MCF 10A (cell line): ENCODE data around the gene VIT. TPM values are rescaled to one million over a fixed set of nuclear protein-coding genes. Genes with fewer than 3 reads are reported as not detected.
A peak's percentile ranks its signal among the peaks of the same experiment; 100 is the strongest.

Source experiments
- BruUV-seq: library from RNA; stranded (reverse); fragments of 400-500 nt; replicated peaks from 2 replicates; lab custom pipeline; 2021; lab: Mats Ljungman, UMichigan
- CTCF ChIA-PET: fragments of 300-600 bp; sonication (Branson Sonifier 250); formaldehyde crosslinking; extraction: SDS; loops from one replicate; lab custom pipeline; 2021; ENCODE audit warnings: antibody characterized with exemption, inconsistent platforms; lab: Yijun Ruan, JAX
- POLR2A ChIA-PET: fragments of 300-600, 350-650 bp; sonication (Branson Sonifier 250); formaldehyde crosslinking; extraction: SDS; loops from one replicate; lab custom pipeline; 2020; ENCODE audit warnings: antibody characterized with exemption, inconsistent platforms; lab: Yijun Ruan, JAX
- DNase-seq: peaks from one replicate; pipeline ENCODE4 v3.0.0-alpha.2; 2018; ENCODE audit not compliant: unreplicated experiment
- H3K27ac Mint-ChIP-seq: one replicate; pipeline ENCODE4 v1.8.0; 2022; ENCODE audit warnings: mild to moderate bottlenecking, low read depth, mixed read lengths; ENCODE audit not compliant: unreplicated experiment
- H3K27me3 Mint-ChIP-seq: one replicate; pipeline ENCODE4 v1.8.0; 2022; ENCODE audit warnings: mixed read lengths; ENCODE audit not compliant: insufficient read depth, unreplicated experiment
- H3K36me3 Mint-ChIP-seq: one replicate; pipeline ENCODE4 v1.8.0; 2022; ENCODE audit warnings: mild to moderate bottlenecking, moderate library complexity, mixed read lengths; ENCODE audit not compliant: insufficient read depth, unreplicated experiment
- H3K4me1 Mint-ChIP-seq: one replicate; pipeline ENCODE4 v1.8.0; 2022; ENCODE audit warnings: mixed read lengths; ENCODE audit not compliant: insufficient read depth, unreplicated experiment
- H3K4me3 Mint-ChIP-seq: one replicate; pipeline ENCODE4 v1.8.0; 2022; ENCODE audit warnings: mild to moderate bottlenecking, moderate library complexity, mixed read lengths; ENCODE audit not compliant: unreplicated experiment
- H3K9me3 Mint-ChIP-seq: one replicate; pipeline ENCODE4 v1.8.0; 2022; ENCODE audit warnings: mixed read lengths; ENCODE audit not compliant: unreplicated experiment
- intact Hi-C: fragments of 100-400 bp; cut with micrococcal nuclease; formaldehyde crosslinking; loops from 2 replicates; pipeline ENCODE4 v1.14.1; 2022
- total RNA-seq: library from RNA; stranded (reverse); gene quantifications from 2 replicates; pipeline ENCODE4 v1.2.3, GENCODE V29; 2022
- TF ChIP-seq, protein P1 (sequence below): fragments of 200-600 bp; IDR thresholded peaks from one replicate; pipeline ENCODE4 v1.8.0; 2022; ENCODE audit warnings: antibody characterized with exemption, mild to moderate bottlenecking; ENCODE audit not compliant: unreplicated experiment

VIT gene
- total RNA-seq, 1 experiment from 2014 or later: not detected

DNA sequence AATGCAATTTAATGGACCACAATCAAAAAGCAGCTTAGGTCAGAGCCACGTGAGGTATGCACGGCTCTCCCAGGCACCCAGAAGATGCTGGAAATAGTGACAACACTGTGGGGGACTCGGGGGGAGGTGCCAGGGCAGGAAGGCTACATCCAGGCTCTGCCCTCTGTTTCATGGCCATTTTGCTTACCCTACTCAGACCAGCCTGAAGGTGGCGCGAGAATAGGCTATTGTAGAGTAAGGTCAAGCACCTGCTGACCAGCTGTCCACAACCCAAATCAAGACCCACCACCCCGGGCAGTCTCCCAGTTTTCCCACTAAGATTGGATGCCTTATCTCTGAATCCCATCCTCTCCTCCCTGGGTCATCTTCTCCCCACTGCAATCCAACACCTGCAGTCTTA lies 115.7 kb downstream of the VIT start:
- no peaks in the 10 kb centered on the region for H3K4me1 Mint-ChIP-seq

DNA sequence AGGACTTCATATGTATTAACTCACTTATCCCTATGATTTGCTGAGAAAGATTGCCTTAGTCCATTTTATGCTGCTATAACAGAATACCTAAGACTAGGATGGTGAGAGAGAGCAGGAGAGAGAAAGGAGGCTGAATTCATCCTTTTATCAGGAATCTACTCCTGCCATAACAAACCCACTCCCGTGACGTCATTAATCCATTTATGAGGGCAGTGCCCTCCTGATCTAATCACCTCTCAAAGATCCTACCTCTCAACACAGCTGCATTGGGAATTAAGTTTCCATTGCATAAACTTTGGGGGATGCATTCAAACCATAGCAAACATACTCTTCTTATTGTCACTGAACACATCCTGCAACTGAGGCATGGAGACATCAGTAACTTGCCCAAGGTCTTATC lies 122.0 kb downstream of the VIT start:
- ChIA-PET POLR2A (no interaction called here), CTCF (interaction anchor here (0.5 kb wide), 1 partner anchor 64 kb away, joined by 3 read pairs; no protein-coding TSS in a partner anchor)
- no peak overlapping the region for H3K27ac Mint-ChIP-seq
- no peaks in the 10 kb centered on the region for H3K4me1 Mint-ChIP-seq
- H3K36me3 Mint-ChIP-seq: no peaks in the 10 kb centered on the region
- no peak overlapping the region for H3K4me3 Mint-ChIP-seq
- H3K9me3 Mint-ChIP-seq: no peaks in the 10 kb centered on the region
- TF ChIP-seq, protein P1, sequence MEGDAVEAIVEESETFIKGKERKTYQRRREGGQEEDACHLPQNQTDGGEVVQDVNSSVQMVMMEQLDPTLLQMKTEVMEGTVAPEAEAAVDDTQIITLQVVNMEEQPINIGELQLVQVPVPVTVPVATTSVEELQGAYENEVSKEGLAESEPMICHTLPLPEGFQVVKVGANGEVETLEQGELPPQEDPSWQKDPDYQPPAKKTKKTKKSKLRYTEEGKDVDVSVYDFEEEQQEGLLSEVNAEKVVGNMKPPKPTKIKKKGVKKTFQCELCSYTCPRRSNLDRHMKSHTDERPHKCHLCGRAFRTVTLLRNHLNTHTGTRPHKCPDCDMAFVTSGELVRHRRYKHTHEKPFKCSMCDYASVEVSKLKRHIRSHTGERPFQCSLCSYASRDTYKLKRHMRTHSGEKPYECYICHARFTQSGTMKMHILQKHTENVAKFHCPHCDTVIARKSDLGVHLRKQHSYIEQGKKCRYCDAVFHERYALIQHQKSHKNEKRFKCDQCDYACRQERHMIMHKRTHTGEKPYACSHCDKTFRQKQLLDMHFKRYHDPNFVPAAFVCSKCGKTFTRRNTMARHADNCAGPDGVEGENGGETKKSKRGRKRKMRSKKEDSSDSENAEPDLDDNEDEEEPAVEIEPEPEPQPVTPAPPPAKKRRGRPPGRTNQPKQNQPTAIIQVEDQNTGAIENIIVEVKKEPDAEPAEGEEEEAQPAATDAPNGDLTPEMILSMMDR: no peak
- no peaks in the 10 kb centered on the region for H3K27me3 Mint-ChIP-seq
- BruUV-seq: no TSS peak
- no peak for DNase-seq
- intact Hi-C loops: loop anchor here (10.0 kb wide), 1 partner anchor 96 kb away; no protein-coding TSS in a partner anchor

More for the DNA sequence above, 115.7 kb downstream of the VIT start:
- no peaks in the 10 kb centered on the region for H3K36me3 Mint-ChIP-seq
- no peak overlapping the region for H3K4me3 Mint-ChIP-seq
- ChIA-PET CTCF (interaction anchor here (0.6 to 2.2 kb wide), 4 partner anchors 27 to 1937 kb away, joined by 3 to 11 read pairs (median 4); no protein-coding TSS in a partner anchor), POLR2A (no interaction called here)
- no peaks in the 10 kb centered on the region for H3K9me3 Mint-ChIP-seq
- H3K27me3 Mint-ChIP-seq: peaks cover 5% of the 10 kb centered on the region
- peak; percentile 12 for DNase-seq
- no peak overlapping the region for H3K27ac Mint-ChIP-seq
- BruUV-seq: no TSS peak
- intact Hi-C loops: loop anchor here (10.0 kb wide), 1 partner anchor 103 kb away; no protein-coding TSS in a partner anchor
- TF ChIP-seq, protein P1: no peak

DNA sequence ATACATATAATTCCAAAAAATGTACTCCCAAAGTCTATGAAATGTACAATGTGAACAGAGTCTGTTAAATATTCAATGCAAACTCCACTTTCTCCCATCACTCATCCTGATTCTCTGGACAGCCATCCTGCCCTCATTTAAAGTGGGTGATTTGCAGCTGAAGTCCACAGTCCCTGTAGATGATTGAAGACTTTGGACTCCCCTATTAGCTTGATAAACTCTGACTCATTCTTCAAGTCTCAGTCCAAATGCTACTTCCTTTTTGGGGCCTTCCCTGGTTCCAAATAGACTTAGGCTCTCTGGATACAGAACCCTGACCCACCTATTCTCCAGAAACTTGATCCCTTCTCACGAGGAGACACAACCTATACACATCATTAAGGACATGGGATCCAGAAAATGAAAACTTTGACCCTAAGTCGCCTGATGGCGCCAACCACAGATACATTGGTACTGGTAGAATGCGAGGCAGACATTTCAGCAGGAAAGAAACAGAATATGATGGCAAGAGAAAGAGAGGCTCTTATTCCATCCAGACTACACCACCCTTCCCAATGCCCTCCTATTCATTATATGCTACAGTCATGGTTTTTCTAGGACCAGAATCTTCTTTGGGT lies 122.7 kb downstream of the VIT start:
- ChIA-PET CTCF (interaction anchor here (0.5 to 0.9 kb wide), 3 partner anchors 65 to 184 kb away, joined by 3 to 4 read pairs (median 3); no protein-coding TSS in a partner anchor), POLR2A (no interaction called here)
- TF ChIP-seq, protein P1: peak; percentile 17
- intact Hi-C loops: loop anchor here (1.0 to 10.0 kb wide), 2 partner anchors 96 to 186 kb away; no protein-coding TSS in a partner anchor
- no TSS peak for BruUV-seq
- Mint-ChIP-seq H3K27ac (no peak overlapping the region), H3K27me3 (no peaks in the 10 kb centered on the region), H3K9me3 (no peaks in the 10 kb centered on the region), H3K4me3 (no peak overlapping the region), H3K4me1 (no peaks in the 10 kb centered on the region), H3K36me3 (no peaks in the 10 kb centered on the region)
- DNase-seq: peak; percentile 4

- intact Hi-C loops: no loop called here
- TF ChIP-seq, protein P1: no peak
- no TSS peak for BruUV-seq
- Mint-ChIP-seq H3K27ac (no peak overlapping the region), H3K36me3 (no peaks in the 10 kb centered on the region), H3K4me1 (no peaks in the 10 kb centered on the region), H3K4me3 (no peak overlapping the region), H3K9me3 (no peaks in the 10 kb centered on the region), H3K27me3 (no peaks in the 10 kb centered on the region)
- ChIA-PET CTCF (interaction anchor here (0.6 to 3.4 kb wide), 4 partner anchors 36 to 257 kb away, joined by 3 to 10 read pairs (median 4); no protein-coding TSS in a partner anchor), POLR2A (no interaction called here)
- DNase-seq: no peak
These were observed 124.6 kb downstream of the VIT start for GRCh38 chr2:36820942-36821605.
